NCI-H2081 treated with DMSO at 0.1 percent for 48 hours (cell line): ENCODE data around the gene ST3GAL2.
"Not testable (repeated sequence)": the region's sequence is repeated elsewhere in the genome, so short reads cannot be mapped to it uniquely, and the experiment has no call there.

ENCODE experiments used
- DNase-seq: peaks from one replicate; lab custom pipeline; 2025; lab: John Stamatoyannopoulos, UW

ST3GAL2 gene

DNA sequence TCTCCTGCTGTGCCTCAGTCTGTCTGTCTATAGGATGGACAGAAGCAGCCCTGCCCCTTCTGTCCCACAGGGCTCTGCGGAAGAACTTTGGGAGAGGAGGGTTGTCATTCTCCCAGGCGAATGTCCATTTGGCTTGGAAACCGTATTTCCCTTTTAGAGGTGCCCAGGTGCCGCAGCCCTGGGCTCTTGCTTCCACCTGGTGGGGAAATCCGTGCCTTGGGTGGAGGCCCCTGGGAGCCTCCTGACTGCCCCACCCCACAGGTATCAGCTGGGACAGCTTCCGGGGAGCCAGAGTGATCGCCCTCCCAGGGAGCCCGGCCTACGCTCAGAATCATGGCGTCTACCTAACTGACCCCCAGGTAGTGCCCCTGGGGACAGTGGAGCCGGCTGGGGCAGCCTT, 28.2 kb upstream of the ST3GAL2 start:
- DNase-seq: no peak

DNA sequence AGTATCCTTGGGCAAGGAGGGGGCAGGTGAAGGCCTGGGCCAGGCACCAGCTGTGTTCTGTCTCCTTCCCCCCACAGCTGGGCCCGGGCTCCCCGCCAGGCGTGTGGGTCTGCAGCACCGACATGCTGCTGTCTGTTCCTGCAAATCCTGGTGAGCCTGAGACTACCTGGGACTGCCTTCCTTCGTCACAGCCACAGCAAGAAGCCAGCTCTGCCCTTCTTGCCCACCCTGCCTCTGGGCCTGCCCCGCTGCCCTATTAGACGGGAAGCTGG, 27.8 kb upstream of the ST3GAL2 start:
- DNase-seq: no peak

DNA sequence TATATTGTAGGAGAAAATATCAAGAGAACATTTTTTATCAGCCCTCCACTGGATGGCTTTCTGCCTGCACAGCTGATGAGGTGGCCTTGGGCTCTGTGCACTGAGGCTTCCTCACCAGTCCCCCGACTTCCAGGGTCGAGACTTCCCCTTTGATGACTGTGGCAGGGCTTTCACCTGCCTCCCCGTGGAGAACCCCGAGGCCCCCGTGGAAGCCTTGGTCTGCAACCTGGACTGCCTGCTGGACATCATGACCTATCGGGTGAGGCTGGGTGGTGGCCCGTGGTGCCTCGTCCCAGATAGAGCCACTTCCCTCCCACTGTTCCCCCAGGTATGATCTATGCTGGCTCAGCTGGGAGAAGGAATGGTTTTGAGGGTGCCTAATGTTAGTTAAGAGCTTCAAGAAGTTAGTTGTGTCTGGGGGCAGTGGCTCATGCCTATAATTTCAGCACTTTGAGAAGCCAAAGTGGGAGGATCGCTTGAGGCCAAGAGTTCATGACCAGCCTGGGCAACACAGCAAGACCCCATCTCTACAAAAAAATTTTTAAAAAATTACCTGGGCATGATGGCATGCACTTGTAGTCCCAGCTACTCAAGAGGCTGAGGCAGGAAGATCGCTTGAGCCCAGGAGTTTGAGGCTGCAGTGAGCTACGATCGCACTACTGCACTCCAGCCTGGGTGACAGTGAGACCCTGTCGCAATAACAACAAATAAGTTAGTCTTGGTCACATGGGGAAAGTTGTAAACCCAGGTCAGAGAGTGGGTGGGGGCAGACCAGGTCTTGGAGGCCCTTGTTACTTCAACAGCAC, 27.3 kb upstream of the ST3GAL2 start:
- no peak for DNase-seq

DNA sequence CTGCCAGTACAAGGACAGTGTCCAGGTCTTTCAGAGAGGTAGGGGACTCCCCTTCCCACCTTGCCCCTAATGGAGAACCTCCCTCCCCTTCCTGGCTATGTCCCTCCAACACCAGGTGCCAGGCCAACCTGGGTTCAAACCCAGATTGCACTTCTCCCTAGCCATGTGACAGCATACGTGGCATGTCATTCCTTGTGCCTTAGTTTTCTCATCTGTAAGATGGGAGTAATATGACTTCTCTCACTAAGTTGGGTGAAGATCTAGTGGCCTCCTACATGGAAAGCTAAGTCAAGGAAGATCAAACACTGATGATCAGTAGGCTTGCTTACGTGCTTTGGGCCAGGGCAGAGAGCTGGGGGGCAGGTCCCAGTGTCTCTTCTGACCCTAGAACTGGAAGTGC, 24.3 kb upstream of the ST3GAL2 start:
- no peak for DNase-seq

DNA sequence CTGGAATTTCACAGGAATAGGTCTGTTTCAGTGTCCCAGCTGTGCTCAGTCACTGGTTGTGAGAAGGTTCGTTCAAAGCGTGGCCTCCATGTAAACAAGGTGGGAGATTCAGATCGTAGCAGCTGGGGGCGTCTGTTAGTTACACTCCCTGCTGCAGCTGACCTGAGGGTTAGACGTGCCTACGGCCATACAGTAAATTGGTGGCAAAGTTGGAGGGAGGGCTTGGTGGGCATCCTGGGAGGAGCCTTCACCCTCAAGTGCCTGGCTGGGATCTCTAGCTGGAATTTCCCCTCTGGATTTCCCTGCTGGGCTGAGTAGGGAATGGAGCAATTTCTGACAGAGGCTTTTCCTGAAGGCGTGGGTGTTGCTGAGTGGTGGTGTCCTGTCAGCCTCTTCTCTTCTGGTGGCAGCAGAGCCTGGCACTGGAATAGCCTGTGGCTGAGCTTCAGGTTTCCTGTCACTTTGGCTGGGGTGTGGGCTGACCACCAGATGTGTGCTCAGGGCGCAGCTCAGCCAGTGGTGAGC, 21.9 kb upstream of the ST3GAL2 start:
- no peak for DNase-seq

DNA sequence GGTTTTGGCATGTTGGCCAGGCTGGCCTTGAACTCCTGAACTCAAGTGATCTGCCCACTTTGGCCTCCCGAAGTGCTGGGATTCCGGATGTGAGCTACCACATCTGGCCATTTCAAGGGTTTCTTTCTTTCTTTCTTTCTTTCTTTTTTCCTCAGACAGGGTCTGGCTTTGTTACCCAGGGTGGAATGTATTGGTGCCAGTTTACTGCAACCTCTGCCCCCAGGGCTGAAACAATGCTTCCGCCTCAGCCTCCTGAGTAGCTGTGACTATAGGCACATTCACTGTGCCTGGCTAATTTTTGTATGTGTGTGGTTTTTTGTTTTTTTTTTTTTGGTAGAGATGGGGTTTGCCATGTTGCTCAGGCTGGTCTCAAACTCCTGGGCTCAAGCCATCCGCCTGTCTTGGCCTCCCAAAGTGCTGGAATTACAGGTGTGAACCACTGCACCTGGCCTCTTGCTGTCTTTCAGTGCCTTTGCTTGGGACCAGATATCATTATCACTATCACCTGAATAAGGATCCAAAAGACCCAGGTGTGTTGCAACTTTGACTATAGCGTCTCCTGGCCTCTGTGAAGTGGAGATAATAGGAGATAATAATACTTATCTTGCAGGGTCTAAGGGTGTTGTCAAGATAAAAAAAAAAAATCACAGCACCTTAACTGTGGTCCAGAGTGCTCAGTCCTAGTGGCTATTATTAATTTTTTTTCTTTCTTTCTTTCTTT, 18.7 kb upstream of the ST3GAL2 start:
- no peak for DNase-seq

DNA sequence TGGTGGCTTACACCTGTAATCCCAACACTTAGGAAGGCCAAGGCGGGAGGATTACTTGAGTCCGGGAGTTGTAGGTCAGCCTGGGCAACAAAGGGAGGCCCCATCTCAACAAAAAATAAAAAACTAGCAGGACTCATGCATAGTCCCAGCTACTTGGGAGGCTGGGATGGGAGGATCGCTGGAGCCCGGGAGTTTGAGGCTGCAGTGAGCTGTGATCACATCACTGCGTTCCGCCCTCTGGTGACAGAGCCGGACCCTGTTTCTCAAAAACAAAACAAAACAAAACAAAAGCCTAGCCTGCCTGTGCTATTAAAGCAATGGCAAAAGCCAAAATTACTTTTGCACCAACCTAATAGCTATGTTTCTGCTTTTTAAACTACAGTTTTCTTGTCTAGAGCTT, 17.0 kb upstream of the ST3GAL2 start:
- no peak for DNase-seq

DNA sequence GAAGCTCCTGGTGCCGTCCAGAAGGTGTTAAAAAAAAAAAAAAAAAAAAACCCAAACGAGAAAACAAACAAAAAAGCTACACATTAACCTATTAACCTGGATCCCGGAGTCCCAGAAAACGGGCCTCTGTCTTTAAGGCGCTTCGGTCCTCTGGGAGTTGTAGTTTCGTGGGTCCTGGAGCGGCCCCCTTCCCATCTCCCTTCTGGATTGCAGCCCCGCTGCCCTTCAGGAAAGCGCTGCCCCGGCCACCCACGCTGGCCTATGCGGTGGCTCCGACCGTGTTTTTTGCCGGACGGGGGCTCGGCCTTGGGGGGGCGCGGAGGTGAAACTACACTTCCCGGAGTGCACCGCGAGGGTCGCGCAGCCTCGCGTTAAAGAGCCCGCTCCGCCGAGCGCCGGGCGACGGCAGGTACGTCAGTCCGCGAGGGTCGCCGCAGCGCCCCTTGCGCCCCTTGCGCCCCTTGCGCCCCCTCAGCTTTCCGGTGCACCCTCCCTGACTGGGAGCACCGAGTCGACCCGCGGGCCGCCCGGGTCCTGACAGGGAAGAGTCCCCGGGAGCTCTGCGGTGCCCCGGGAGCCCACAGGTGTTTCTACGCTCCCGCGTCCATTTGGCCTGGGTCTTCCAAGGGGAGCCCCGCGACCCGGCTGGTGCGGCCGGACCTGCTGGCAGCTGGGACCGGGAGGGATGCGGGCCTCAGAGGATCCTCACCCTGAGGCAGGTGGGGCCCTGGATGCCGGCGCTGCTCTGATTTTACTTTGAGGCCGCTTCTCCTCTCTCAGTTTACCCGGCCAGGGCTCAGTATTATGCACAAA, 15.5 kb upstream of the ST3GAL2 start, which contains the start of gene FCSK:
Gene FCSK (plus strand): TSS at position 374 of the 813 bp plus-strand sequence. CDS start 8,596 bp downstream, outside the sequence.
- DNase-seq: no peak

DNA sequence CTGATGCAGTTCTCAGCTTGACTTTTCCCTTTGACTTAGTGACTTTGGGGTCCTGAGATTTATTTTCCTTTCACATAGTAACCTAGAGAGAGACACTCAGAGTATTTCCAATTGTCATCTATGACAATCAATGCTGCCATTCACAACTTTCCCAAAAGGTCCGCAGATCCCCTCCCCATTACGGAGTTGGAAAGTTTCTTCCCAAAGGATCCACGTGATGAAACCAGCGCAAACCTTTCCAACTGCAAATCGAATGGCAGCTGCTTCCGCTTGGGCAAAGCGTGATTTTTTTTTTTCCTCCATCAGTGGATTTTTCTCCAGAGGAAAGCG, 15.0 kb upstream of the ST3GAL2 start:
- DNase-seq: no peak

DNA sequence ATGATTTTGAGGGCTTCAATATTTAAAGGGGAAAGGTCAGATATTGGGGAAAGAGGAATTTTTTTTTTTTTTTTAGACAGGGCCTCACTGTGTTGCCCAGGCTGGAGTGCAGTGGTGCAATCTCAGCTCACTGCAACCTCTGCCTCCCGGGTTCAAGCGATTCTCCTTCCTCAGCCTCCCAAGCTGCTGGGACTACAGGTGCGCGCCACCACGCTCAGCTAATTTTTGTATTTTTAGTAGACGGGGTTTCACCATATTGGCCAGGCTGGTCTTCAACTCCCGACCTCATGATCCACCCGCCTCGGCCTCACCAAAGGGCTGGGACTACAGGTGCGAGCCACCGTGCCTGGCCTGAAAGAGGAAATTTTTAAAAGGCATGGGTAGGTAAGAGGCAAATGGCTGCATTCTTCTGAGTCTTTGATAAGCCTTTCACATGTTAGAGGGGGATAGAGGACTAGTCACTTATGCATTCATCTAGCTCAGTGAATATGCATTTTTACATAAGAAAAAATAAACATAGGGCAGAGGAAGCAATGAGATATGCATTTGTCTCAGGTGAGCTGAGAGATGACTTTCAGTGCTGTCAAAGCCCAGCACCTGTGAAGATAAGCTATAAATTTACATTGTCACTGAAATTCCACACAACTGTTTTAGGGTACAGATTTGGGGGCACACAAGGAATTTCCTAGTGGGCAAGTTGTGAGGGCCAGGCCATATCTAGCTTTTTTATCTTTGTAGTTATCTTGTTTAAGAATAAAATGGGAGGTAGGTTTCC, 14.4 kb upstream of the ST3GAL2 start:
- DNase-seq: no peak

DNA sequence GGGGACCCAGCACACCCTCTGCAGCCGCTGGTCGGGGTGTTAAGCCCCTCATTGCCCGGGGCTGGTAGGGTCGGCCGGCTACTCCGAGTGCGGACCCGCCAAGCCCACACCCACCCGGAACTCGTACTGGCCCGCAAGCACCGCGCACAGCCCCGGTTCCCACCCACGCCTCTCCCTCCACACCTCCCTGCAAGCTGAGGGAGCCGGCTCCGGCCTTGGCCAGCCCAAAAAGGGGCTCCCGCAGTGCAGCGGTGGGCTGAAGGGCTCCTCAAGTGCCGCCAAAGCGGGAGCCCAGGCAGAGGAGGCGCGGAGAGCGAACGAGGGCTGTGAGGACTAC, 12.1 kb upstream of the ST3GAL2 start:
- not testable (repeated sequence) for DNase-seq

DNA sequence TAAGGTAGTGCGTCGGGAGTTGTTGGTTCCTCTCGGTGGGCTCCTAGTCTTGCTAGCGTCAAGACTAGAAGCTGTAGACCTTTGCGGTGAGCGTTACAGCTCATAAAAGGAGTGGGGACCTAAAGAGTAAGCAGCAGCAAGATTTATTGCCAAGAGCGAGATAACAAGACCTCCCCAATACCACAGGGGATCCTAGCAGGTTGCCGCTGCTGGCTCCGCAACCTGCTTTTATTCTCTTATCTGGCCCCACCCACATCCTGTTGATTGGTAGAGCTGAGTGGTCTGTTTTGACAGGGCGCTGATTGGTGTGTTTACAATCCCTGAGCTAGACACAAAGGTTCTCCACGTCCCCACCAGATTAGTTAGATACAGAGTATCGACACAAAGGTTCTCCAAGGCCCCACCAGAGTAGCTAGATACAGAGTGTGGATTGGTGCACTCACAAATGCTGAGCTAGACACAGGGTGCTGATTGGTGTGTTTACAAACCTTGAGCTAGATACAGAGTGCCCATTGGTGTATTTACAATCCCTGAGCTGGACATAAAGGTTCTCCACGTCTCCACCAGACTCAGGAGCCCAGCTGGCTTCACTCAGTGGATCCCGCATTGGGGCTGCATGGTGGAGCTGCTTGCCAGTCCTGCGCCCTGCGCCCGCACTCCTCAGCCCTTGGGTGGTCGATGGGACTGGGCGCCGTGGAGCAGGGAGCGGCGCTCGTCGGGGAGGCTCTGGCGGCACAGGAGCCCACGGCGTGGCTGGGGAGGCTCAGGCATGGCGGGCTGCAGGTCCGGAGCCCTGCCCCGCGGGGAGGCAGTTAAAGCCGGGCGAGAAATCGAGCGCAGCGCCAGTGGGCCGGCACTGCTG, 11.5 kb upstream of the ST3GAL2 start:
- not testable (repeated sequence) for DNase-seq

DNA sequence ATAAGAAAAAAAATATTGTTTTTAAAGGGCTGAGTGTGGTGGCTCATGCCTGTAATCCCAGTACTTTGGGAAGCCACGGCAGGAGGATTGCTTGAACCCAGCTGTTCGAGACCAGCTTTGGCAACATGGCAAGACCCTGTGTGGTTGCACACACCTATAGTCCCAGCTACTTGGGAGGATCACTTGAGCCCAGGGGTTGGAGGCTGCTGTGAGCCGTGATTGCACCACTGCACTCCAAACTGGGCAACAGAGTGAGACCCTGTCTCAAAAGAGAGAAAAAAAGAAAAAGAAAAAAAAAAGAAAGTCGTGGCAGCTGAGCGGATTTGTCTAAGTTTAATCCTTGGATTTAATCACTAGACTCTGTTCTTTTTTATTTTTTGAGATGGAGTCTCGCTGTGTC, 9.2 kb upstream of the ST3GAL2 start:
- DNase-seq: no peak

DNA sequence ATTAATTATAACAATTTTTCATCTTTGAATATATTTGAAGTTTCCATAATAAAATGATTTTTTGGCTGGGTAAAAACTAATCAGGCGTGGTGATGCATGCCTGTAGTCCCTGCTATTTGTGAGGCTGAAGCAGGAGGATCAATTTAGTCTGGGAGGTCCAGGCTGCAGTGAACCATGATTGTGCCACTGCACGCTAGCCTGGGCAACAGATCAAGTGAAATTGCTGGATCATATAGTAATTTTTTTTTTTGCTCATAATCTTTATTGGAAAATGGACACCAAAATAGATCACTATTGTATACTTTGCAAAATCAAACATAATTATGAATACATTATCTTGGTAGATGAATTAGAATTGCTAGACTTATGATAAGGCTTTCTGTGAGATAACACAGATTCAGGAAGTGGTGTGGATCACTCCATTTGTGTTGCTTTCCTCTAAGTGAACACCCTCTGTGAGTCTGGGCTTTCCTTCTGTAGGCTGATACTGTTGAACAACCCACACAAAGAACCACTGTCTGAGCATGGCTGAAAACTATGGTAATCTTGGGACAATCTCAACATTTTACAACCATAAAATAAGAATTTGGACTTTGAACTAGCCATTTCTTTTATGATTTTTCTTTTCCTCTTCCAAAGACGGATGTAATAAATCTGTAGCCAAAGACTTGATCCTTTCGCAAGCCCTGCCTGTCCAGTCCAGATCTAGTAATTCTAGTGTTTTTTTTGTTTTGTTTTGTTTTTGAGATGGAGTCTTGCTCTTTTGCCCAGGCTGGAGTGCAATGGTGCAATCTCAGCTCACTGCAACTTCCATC, 5.6 kb upstream of the ST3GAL2 start:
- DNase-seq: no peak

DNA sequence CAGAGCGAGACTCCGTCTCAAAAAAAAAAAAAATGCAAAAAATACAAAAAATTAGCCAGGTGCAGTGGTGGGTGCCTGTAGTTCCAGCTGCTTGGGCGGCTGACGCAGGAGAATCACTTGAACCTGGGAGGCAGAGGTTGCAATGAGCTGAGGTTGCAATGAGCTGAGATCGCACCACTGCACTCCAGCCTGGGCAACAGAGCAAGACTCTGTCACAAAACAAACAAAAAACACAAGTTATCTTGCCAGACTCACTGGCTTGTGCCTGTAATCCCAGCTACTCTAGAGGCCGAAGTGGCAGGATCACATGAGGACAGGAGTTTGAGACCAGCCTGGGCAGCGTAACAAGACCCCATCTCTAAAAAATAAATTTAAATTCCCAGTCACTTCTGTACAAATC, 3.4 kb upstream of the ST3GAL2 start:
- DNase-seq: no peak

DNA sequence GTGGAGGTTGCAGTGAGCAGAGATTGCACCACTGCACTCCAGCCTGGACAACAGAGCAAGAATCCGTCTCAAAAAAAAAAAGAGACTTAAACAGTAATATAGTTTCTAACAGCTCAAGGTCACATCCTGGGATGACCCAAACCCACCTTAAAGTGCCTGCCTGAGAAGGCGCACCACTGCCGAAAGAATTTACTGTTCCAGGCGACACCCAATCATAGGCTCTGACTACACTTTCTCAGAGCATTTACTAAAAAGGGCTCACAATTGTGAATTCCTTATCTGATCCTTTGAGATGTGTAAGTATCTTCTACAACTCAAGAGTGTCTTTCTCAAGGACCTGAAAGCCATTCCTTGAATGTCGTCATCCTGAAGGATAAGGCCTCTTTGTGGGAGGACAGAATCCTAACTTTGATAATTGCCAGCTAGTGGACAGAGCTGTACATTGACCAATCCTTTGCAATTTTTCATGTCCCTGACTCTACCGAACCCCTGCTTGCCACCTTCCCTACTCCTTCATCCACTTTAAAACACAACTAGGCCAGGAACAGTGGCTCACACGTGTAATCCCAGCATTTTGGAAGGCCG, 2.6 kb upstream of the ST3GAL2 start:
- no peak for DNase-seq

DNA sequence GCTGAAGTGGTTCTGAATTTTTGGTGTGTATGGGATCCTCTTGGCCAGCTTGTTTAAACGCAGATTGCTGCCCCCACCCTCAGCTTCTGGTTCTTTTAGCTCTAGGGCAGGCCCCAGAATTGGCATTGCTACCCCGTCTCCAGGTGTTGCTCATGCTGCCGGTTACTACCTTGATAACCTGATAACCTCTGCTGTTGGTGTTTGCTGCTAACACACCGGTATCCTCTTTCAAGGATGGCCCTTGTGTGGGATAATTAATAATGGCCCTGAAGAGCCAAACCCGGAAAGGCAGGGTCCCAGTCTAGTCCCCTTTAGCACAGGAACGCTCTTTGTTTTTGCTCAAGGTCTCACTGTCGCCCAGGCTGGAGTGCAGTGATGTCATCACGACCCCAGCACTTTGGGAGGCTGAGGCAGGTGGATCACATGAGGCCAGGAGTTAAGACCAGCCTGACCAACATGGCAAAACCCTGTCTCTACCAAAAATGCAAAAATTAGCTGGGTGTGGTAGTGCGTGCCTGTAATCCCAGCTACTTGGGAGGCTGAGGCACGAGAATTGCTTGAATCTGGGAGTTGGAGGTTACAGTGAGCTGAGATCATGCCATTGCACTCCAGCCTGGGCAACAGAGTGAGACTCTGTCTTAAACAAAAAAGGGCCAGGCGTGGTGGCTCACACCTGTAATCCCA, 1.3 kb upstream of the ST3GAL2 start:
- no peak for DNase-seq

DNA sequence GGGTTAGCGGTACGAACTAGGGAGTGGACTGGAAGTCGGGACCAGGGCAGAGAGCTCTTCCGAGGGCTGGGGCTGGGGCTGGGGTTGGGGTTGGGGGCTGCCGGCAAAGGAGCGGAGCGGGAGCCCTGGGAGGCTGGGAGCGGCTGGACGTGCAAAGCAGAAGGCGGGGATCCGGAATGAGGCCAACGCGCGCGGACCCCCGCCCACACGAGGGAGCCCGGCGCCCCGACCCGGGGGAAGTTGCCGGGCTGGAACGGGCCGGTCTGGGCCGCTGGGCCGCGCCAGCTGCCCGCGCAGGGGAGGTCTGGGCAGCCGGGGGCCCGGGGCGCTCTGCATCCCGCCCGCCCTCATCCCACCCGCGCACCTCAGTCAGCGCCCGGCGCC, 323 bp downstream of the ST3GAL2 start:
- no peak for DNase-seq
